Measurements from ENCODE around the gene LYST.

DNA sequence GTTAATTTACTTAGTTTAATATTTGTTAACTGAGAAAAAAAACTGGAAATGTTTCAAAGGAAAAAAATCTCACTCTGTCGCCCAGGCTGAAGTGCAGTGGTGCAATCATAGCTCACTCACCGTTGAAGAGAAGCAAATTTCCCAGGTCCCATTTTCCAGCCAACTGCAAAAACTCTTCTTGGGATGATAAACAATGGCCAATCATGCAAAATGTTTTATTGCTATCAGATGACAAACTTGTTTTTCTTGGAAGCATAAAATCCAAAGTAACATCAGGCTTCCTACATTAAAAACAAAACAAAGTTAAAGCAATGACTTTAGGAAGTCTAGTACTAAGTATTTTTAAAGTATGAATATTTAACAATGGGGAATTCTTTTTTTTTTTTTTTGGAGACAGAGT is 84.9 kb downstream of the LYST start:
- TF ChIP-seq CTCF (conservative IDR thresholded peaks at IDR 0.05; ENCODE audit: low read length) (no peak), EZH2phosphoT487 (IDR thresholded peaks at IDR 0.05; ENCODE audit: borderline replicate concordance) (no peak)
